ENCODE results near the gene KCNG3. TPM values are rescaled to one million over a fixed set of nuclear protein-coding genes. Genes with fewer than 3 reads are reported as not detected.
A peak's percentile ranks its signal among the peaks of the same experiment; 100 is the strongest.

The KCNG3 gene
- 0.91 TPM in 1 of 2 replicates, not detected in the other for total RNA-seq (2014; rRNA removed; shearing (Covaris generic); ENCODE audit: low replicate concordance)

DNA sequence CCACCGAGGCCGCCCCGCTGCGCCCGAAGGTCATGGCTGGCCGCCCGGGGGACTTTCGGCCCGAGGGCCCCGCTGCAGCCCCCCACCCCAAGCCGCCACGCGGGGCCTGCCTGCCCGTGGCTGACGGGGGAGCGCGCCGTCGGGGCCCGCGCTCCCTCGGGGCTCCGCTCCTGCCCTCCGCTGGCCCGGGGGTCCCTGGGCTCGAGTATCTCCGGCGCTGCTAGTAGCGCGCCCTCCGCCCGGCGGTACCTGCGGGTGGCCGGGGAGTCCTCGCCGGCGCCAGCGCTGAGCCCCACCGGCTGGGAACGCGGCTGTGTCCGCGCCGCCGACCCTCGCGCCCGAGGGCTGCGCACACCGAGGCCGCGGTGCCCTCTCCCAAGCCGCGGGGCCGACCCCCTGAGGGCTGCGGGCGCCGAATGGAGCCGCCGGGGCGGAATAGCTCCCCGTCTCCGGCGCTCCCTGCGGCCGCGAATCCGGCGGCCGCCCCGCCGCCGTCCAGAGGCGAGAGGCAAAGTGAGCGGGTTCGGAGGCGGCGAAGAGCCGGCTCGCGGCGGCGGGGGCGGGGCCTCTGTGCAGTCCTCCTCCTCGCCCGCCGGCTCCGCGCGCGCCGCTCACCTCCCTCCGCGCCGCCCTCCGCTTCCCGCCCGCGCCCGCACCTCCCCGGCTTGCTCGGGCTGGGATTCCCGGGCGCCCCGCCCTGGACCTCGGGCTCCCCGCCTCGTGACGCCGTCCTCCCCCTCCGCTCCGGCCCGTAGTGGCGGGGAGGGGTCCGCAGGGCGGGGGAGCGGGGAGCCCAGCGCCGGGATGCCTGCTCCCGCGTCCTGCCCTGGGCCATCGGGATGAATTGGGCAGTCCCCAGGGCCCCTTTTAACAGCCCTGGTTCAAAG, at the start of gene KCNG3:
Gene KCNG3, minus strand, starts transcription at position 515 of the 887 bp plus-strand sequence. Its CDS starts 481 bp downstream, at position 34.
- peak; percentile 73 for DNase-seq
- Histone ChIP-seq H3K9me3 (no peaks in the 10 kb centered on the region), H3K4me3 (peak within 1 kb of the TSS; percentile 56), H3K27me3 (no peaks in the 10 kb centered on the region), H3K36me3 (no peaks in the 10 kb centered on the region)

- Histone ChIP-seq H3K4me3 (no peak overlapping the region), H3K27me3 (no peaks in the 10 kb centered on the region), H3K36me3 (no peaks in the 10 kb centered on the region), H3K9me3 (no peaks in the 10 kb centered on the region)
- DNase-seq, result no peak
Observed at GRCh38 chr2:42542871-42543270, 49.1 kb upstream of the KCNG3 start.

GRCh38 chr2:42537493-42537892, 43.7 kb upstream of the KCNG3 start:
- no peaks in the 10 kb centered on the region for H3K36me3 ChIP-seq
- DNase-seq, result no peak
- no peak overlapping the region for H3K4me3 ChIP-seq
- no peaks in the 10 kb centered on the region for H3K9me3 ChIP-seq
- no peaks in the 10 kb centered on the region for H3K27me3 ChIP-seq

- Histone ChIP-seq H3K4me3 (no peak overlapping the region), H3K36me3 (no peaks in the 10 kb centered on the region), H3K27me3 (no peaks in the 10 kb centered on the region), H3K9me3 (no peaks in the 10 kb centered on the region)
- DNase-seq, result no peak
Observed at GRCh38 chr2:42532397-42532796, 38.6 kb upstream of the KCNG3 start.

DNA sequence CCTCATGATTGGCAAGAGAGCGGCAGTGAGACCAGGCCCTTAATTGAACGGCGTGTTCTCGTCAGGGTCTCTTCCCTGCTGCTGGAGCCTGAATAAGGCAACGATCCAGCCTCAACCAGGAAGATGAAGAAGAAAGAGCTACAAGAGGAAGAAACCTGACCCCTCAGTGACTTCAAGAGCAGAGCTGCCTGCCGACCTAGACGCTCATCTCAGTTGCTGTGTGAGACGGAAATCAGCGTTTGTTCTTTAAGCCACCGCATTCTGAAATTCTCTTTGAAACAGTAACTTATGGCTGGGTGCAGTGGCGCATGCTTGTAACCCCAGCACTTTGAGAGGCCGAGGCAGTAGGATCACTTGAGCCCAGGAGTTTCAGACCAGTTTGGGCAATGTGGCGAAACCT, 29.6 kb upstream of the KCNG3 start:
- no peak for DNase-seq
- Histone ChIP-seq H3K4me3 (no peak overlapping the region), H3K9me3 (no peaks in the 10 kb centered on the region)

DNA sequence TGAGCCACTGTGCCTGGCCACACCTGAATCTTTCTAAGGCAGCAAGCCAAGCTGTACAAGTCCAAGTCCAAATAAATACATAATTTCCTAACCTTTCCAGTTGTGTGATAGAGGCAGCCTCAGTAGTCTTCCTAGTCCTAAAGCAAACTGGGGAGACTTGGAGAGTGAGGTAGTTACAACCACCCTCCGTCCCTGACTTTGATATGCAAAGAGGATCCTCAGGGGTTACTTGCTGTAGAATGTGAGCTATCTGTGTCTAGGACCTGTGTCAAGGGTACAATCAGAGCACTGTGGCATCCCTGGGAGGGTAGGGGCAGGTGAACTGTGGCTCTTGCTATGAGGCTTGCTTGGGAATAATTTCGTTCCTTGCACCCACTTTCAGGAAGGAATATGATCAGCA, 28.3 kb upstream of the KCNG3 start:
- no peak for DNase-seq
- Histone ChIP-seq H3K27me3 (no peaks in the 10 kb centered on the region), H3K36me3 (no peaks in the 10 kb centered on the region), H3K9me3 (no peaks in the 10 kb centered on the region), H3K4me3 (no peak overlapping the region)

More for the DNA sequence above, 29.6 kb upstream of the KCNG3 start:
- no peaks in the 10 kb centered on the region for H3K36me3 ChIP-seq
- no peaks in the 10 kb centered on the region for H3K27me3 ChIP-seq

- Histone ChIP-seq H3K4me3 (no peak overlapping the region), H3K36me3 (no peaks in the 10 kb centered on the region), H3K9me3 (no peaks in the 10 kb centered on the region), H3K27me3 (no peaks in the 10 kb centered on the region)
- DNase-seq, result no peak
Observed at GRCh38 chr2:42519624-42520023, 25.8 kb upstream of the KCNG3 start.

- no peaks in the 10 kb centered on the region for H3K9me3 ChIP-seq
- no peak overlapping the region for H3K4me3 ChIP-seq
- no peaks in the 10 kb centered on the region for H3K36me3 ChIP-seq
- H3K27me3 ChIP-seq, result no peaks in the 10 kb centered on the region
- DNase-seq, result no peak
Observed at GRCh38 chr2:42516418-42516901, 22.7 kb upstream of the KCNG3 start.

DNA sequence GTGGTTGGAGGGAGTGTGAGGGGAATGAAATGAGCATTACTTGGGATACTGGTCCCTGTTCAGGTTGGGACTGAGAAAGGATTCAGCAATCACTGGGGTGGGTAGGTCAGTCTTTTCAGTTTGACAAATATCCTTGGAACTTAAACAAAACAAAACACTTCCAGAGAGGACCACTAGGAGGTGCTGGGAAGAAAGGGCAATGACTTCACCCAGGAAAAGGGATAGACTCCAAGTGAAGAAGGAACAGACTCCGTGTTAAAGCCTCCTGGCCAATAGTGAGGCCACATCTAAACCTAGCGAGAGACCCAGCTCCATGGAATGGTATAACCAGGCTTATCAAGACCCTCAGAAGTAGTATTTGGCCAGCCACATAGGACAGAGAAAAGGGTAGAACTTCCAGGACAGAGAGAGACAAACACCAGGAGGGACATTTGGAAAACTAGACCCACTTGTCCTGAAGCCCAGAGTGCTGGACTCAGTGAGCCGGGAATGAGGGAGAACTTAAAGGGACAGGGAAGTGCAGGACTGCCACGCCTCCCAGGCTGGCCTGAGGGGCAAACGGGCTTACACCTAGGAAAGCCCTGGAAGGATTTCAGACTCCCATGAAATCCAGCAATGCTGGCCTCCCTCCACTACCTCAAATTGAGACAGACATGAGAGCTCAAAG, 19.6 kb upstream of the KCNG3 start:
- Histone ChIP-seq H3K9me3 (no peaks in the 10 kb centered on the region), H3K36me3 (no peaks in the 10 kb centered on the region), H3K27me3 (no peaks in the 10 kb centered on the region), H3K4me3 (no peak overlapping the region)
- DNase-seq, result no peak

DNA sequence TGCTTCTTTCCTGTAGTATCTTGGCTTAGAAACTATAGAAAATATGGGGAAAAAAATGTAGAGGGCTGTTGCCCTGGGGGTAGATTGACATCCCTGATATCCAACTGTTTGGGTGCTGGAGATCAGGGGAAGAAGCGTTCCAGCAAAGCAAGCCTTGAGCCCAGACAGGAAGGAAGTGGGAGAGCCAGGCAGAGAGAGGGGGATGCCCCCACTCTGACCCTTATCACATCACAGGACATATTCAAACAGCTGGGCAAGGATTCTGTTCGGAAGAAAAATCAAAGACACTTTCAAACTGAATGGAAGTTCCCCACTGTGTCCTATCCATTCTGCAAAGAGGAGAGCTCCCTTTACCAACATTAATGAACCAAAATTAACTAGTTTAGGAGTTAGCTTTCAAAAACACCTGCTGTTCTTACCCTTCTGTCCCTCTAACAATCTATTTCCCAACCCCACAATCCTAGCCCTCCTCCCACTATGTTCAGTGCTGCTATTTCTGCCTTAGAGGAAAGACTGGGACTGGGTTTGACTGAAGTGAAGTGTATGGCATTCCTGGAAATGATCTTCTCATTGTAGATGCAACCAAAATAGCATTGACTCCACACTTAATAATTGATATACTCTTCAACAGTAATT, 16.9 kb upstream of the KCNG3 start:
- H3K9me3 ChIP-seq, result no peaks in the 10 kb centered on the region
- no peaks in the 10 kb centered on the region for H3K36me3 ChIP-seq
- no peak for DNase-seq
- H3K27me3 ChIP-seq, result no peaks in the 10 kb centered on the region
- H3K4me3 ChIP-seq, result no peak overlapping the region

- no peaks in the 10 kb centered on the region for H3K9me3 ChIP-seq
- no peaks in the 10 kb centered on the region for H3K27me3 ChIP-seq
- no peaks in the 10 kb centered on the region for H3K36me3 ChIP-seq
- DNase-seq, result no peak
- no peak overlapping the region for H3K4me3 ChIP-seq
Observed at GRCh38 chr2:42510191-42510590, 16.4 kb upstream of the KCNG3 start.

DNA sequence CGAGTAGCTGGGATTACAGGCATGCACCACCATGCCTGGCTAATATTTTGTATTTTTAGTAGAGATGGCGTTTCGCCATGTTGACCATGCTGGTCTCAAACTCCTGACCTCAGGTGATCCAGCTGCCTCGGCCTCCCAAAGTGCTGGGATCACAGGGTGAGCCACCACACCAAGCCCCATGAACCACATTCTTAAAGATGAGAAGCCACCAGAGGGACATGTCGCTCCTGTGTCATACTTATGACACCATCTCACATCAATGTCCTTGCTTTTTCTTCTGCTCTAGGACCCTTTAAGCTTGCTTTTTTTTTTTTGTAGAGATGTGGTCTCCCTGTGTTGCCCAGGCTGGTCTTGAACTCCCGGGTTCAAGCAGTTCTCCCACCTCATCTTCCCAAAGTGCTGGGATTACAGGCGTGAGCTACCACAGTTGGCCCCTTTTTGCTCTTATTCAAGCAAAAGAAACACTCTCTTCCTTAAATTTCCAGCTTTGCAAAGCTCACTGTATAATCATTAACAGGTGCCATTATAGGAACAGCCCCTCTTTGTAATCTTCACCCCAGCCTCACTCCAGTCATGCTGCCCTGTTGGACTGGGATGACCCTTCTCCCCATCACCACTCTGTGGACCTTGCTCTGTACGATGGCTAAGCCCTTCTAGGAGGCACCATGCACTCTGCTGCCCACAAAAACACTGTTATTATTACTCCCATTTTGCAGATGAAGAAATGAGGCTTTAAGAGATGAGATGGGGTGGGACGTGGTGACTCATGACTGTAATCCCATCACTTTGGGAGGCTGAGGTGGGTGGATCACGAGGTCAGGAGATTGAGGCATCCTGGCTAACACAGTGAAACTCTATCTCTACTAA, 10.8 kb upstream of the KCNG3 start:
- Histone ChIP-seq H3K4me3 (no peak overlapping the region), H3K27me3 (no peaks in the 10 kb centered on the region), H3K9me3 (no peaks in the 10 kb centered on the region), H3K36me3 (no peaks in the 10 kb centered on the region)
- DNase-seq, result no peak

GRCh38 chr2:42503291-42503690, 9.5 kb upstream of the KCNG3 start:
- Histone ChIP-seq H3K9me3 (no peaks in the 10 kb centered on the region), H3K4me3 (no peak overlapping the region), H3K27me3 (no peaks in the 10 kb centered on the region), H3K36me3 (no peaks in the 10 kb centered on the region)
- no peak for DNase-seq

GRCh38 chr2:42498497-42498896, 4.7 kb upstream of the KCNG3 start:
- no peaks in the 10 kb centered on the region for H3K27me3 ChIP-seq
- DNase-seq, result no peak
- H3K36me3 ChIP-seq, result no peaks in the 10 kb centered on the region
- no peaks in the 10 kb centered on the region for H3K9me3 ChIP-seq
- H3K4me3 ChIP-seq, result no peak overlapping the region

DNA sequence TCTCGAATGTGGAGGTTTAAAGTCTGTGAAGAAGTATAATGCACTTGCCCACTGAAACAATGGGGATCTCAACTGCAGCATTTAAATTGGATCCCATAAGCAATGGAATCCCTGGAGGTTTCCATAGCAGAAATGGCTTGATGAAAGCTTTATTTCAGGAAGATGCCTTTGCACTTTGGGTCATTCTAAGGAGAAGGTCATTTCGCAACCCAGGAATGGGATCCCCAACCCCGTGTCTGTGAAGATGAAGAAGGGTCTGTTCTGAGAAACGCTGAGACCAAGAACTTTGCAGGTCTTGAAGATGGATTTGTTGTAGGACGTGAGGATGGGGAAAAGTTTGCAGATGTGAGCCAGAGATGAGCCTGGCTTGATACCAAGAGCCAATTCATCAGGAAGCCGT, 1.8 kb upstream of the KCNG3 start:
- DNase-seq, result no peak
- H3K4me3 ChIP-seq, result no peak overlapping the region
- no peaks in the 10 kb centered on the region for H3K9me3 ChIP-seq
- H3K27me3 ChIP-seq, result no peaks in the 10 kb centered on the region
- H3K36me3 ChIP-seq, result no peaks in the 10 kb centered on the region

DNA sequence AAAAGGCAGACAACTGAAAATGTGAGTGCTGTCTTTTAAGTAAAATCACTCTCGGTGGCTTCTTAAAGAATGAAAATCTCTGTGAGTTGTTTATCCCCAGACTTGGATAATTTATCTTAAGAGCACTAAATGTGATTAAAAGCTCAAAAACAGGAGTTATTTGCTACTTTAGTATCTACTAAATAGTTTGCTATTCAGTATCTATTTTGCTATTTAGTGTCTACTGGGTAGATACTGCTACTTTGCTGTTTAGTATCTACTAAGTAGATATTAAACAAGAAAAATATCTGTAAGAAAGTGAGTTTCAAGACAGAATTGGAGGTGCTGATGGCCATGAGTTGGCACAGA, 1.4 kb upstream of the KCNG3 start:
- Histone ChIP-seq H3K9me3 (no peaks in the 10 kb centered on the region), H3K4me3 (peak overlapping the region; percentile 56)

More for the DNA sequence above, 1.4 kb upstream of the KCNG3 start:
- no peak for DNase-seq
- no peaks in the 10 kb centered on the region for H3K27me3 ChIP-seq
- no peaks in the 10 kb centered on the region for H3K36me3 ChIP-seq
